H9 (cell line): Measurements from ENCODE around the gene MAN1A2. TPM values are rescaled to one million over a fixed set of nuclear protein-coding genes. Genes with fewer than 3 reads are reported as not detected.

Experiments
- DNase-seq: peaks from one replicate; pipeline ENCODE4 v3.0.0-alpha.2; 2017
- H2AFZ ChIP-seq: one replicate; pipeline ENCODE4 v1.6.1; 2013; ENCODE audit warnings: mild to moderate bottlenecking, low read length, control low read depth, moderate library complexity
- H2AK5ac ChIP-seq: 2 replicates; pipeline ENCODE4 v1.6.1; 2013; ENCODE audit warnings: low read length, control low read depth, mixed read lengths; ENCODE audit not compliant: insufficient read length
- H2BK120ac ChIP-seq: one replicate; pipeline ENCODE4 v1.6.1; 2013; ENCODE audit warnings: low read depth, mild to moderate bottlenecking, low read length, control low read depth, inconsistent platforms; ENCODE audit not compliant: poor library complexity, severe bottlenecking
- H2BK12ac ChIP-seq: 2 replicates; pipeline ENCODE4 v1.6.1; 2013; ENCODE audit warnings: low read length, control low read depth, mixed read lengths, low read depth; ENCODE audit not compliant: insufficient read length
- H2BK15ac ChIP-seq: 2 replicates; pipeline ENCODE4 v1.6.1; 2013; ENCODE audit warnings: low read depth, low read length, control low read depth
- H2BK20ac ChIP-seq: one replicate; pipeline ENCODE4 v1.6.1; 2013; ENCODE audit warnings: low read depth, mild to moderate bottlenecking, low read length, control low read depth, inconsistent platforms; ENCODE audit not compliant: poor library complexity, severe bottlenecking
- H2BK5ac ChIP-seq: 2 replicates; pipeline ENCODE4 v1.6.1; 2013; ENCODE audit warnings: low read length, control low read depth, mixed read lengths; ENCODE audit not compliant: insufficient read length
- H3K14ac ChIP-seq: 2 replicates; pipeline ENCODE4 v1.6.1; 2013; ENCODE audit warnings: low read length, control low read depth; ENCODE audit not compliant: insufficient read depth
- H3K18ac ChIP-seq: 2 replicates; pipeline ENCODE4 v1.6.1; 2013; ENCODE audit warnings: low read depth, mild to moderate bottlenecking, mixed read lengths, low read length, control low read depth; ENCODE audit not compliant: insufficient read length
- H3K23ac ChIP-seq: 2 replicates; pipeline ENCODE4 v1.6.1; 2013; ENCODE audit warnings: low read length, control low read depth, mixed read lengths, low read depth; ENCODE audit not compliant: insufficient read length
- H3K23me2 ChIP-seq: 2 replicates; pipeline ENCODE4 v1.6.1; 2013; ENCODE audit warnings: low read depth, mild to moderate bottlenecking, mixed read lengths, low read length, control low read depth; ENCODE audit not compliant: insufficient read length, poor library complexity, severe bottlenecking
- H3K27ac ChIP-seq: 2 replicates; pipeline ENCODE4 v1.5.1; 2013; ENCODE audit warnings: low read length, control low read depth, mixed read lengths, low read depth; ENCODE audit not compliant: insufficient read length
- H3K27me3 ChIP-seq: 2 replicates; pipeline ENCODE4 v1.6.1; 2013; ENCODE audit warnings: low read length, control low read depth, inconsistent platforms; ENCODE audit not compliant: insufficient read depth
- H3K4ac ChIP-seq: 2 replicates; pipeline ENCODE4 v1.6.1; 2013; ENCODE audit warnings: low read depth, mild to moderate bottlenecking, control low read depth, inconsistent platforms, low read length, moderate library complexity
- H3K4me1 ChIP-seq: 2 replicates; pipeline ENCODE4 v1.6.1; 2013; ENCODE audit warnings: low read length, control low read depth, inconsistent platforms; ENCODE audit not compliant: insufficient read depth
- H3K4me2 ChIP-seq: 2 replicates; pipeline ENCODE4 v1.6.1; 2013; ENCODE audit warnings: low read length, control low read depth, mixed read lengths; ENCODE audit not compliant: insufficient read length, insufficient read depth
- H3K56ac ChIP-seq: 2 replicates; pipeline ENCODE4 v1.6.1; 2013; ENCODE audit warnings: low read depth, mild to moderate bottlenecking, mixed read lengths, low read length, control low read depth; ENCODE audit not compliant: insufficient read length
- H3K79me1 ChIP-seq: 2 replicates; pipeline ENCODE4 v1.6.1; 2013; ENCODE audit warnings: low read depth, mild to moderate bottlenecking, moderate library complexity, low read length, control low read depth, inconsistent platforms; ENCODE audit not compliant: insufficient read depth, poor library complexity, severe bottlenecking
- H3K79me2 ChIP-seq: 2 replicates; pipeline ENCODE4 v1.6.1; 2013; ENCODE audit warnings: low read length, control low read depth, inconsistent platforms; ENCODE audit not compliant: insufficient read depth
- H3K9ac ChIP-seq: 2 replicates; pipeline ENCODE4 v1.6.1; 2013; ENCODE audit warnings: low read length, control low read depth, mixed read lengths; ENCODE audit not compliant: insufficient read length; ENCODE audit errors: extremely low read depth
- H3K9me3 ChIP-seq: one replicate; pipeline ENCODE4 v1.6.1; 2013; ENCODE audit warnings: low read depth, low read length, inconsistent platforms; ENCODE audit not compliant: control insufficient read depth
- H3T11ph ChIP-seq: one replicate; pipeline ENCODE4 v1.6.1; 2013; ENCODE audit warnings: mild to moderate bottlenecking, low read length, control low read depth, inconsistent platforms
- H4K20me1 ChIP-seq: one replicate; pipeline ENCODE4 v1.6.1; 2013; ENCODE audit not compliant: control insufficient read depth, insufficient read length, insufficient read depth
- H4K5ac ChIP-seq: 2 replicates; pipeline ENCODE4 v1.6.1; 2013; ENCODE audit warnings: low read depth, mild to moderate bottlenecking, mixed read lengths, low read length, control low read depth; ENCODE audit not compliant: insufficient read length
- H4K8ac ChIP-seq: replicated peaks from 2 replicates; pipeline ENCODE4 v1.6.1; 2013; ENCODE audit warnings: low read length, control low read depth, mixed read lengths, low read depth; ENCODE audit not compliant: insufficient read length
- H4K91ac ChIP-seq: 2 replicates; pipeline ENCODE4 v1.6.1; 2013; ENCODE audit warnings: low read depth, mild to moderate bottlenecking, moderate library complexity, mixed read lengths, low read length, control low read depth; ENCODE audit not compliant: insufficient read length
- H3K27ac Mint-ChIP-seq, 3 experiments: 2 replicates in 2 of 3; 3 replicates in 1 of 3; pipeline ENCODE4 v1.8.0; 2020 to 2021; ENCODE audit warnings: mixed read lengths in 3 of 3, mild to moderate bottlenecking in 1 of 3, moderate library complexity in 1 of 3
- H3K27me3 Mint-ChIP-seq: 2 replicates; pipeline ENCODE4 v1.8.0; 2021; ENCODE audit warnings: low read depth, mild to moderate bottlenecking, moderate library complexity, mixed read lengths
- H3K36me3 Mint-ChIP-seq, 3 experiments: 2 replicates in 2 of 3; 3 replicates in 1 of 3; pipeline ENCODE4 v1.8.0; 2020 to 2021; ENCODE audit warnings: low read depth in 3 of 3, mixed read lengths in 3 of 3; ENCODE audit not compliant: insufficient read depth in 1 of 3
- H3K4me1 Mint-ChIP-seq, 2 experiments: 2 replicates each; pipeline ENCODE4 v1.8.0; 2020; ENCODE audit warnings: mixed read lengths in 2 of 2
- H3K4me3 Mint-ChIP-seq, 2 experiments: 2 replicates in 1 of 2; 3 replicates in 1 of 2; pipeline ENCODE4 v1.8.0; 2020 to 2021; ENCODE audit warnings: mild to moderate bottlenecking in 2 of 2, mixed read lengths in 2 of 2, moderate library complexity in 1 of 2
- H3K9me3 Mint-ChIP-seq, 2 experiments: 2 replicates in 1 of 2; 3 replicates in 1 of 2; pipeline ENCODE4 v1.8.0; 2020; ENCODE audit warnings: mild to moderate bottlenecking in 2 of 2, mixed read lengths in 2 of 2, moderate library complexity in 1 of 2
- CTCF ChIP-seq: fragments of 200-600 bp; sonication (generic); conservative IDR thresholded peaks from 3 replicates; pipeline ENCODE4 v1.8.0; 2021; ENCODE audit warnings: antibody characterized with exemption, mild to moderate bottlenecking
- WGBS: extraction: QIAGEN DNeasy Blood & Tissue Kit; methylation state at CpG from one replicate; pipeline ENCODE4 v1.1.7; 2013; ENCODE audit warnings: missing lambda C conversion rate, low lambda C conversion rate, mixed read lengths; ENCODE audit not compliant: insufficient read length; ENCODE audit errors: extremely low coverage; 5-methylcytosine and 5-hydroxymethylcytosine counted together
- total RNA-seq: library from RNA; stranded (reverse); gene quantifications from 2 replicates; pipeline ENCODE4 v1.2.1, GENCODE V29; 2021

The MAN1A2 gene
- total RNA-seq, 1 experiment from 2014 or later, result 24.0 TPM

GRCh38 chr1:117541585-117541984, 174.3 kb downstream of the MAN1A2 start:
- H3K4me1 Mint-ChIP-seq, result no peaks in the 10 kb centered on the region
- WGBS, result no CpG with 5 or more reads among the region's 5 CpGs

More at GRCh38 chr1:117541585-117541984, 174.3 kb downstream of the MAN1A2 start:
- Histone ChIP-seq H2BK20ac (no peak overlapping the region), H2BK5ac (no peak overlapping the region), H3K9ac (no peak overlapping the region), H3K23me2 (no peaks in the 10 kb centered on the region), H2AK5ac (no peak overlapping the region), H3K27ac (no peak overlapping the region), H3K9me3 (no peaks in the 10 kb centered on the region), H3K4ac (no peak overlapping the region), H3K56ac (no peak overlapping the region), H4K5ac (no peak overlapping the region), H3K79me1 (no peaks in the 10 kb centered on the region), H3K4me1 (no peaks in the 10 kb centered on the region; the same call in 1 of the 2 replicates), H3K27me3 (no peaks in the 10 kb centered on the region), H2BK120ac (no peak overlapping the region), H3K23ac (no peak overlapping the region), H3K79me2 (no peaks in the 10 kb centered on the region), H3K4me2 (no peak overlapping the region), H2BK15ac (no peak overlapping the region), H4K91ac (no peak overlapping the region), H2BK12ac (no peak overlapping the region), H4K8ac (peak overlapping the region; percentile 69), H3T11ph (no peak overlapping the region), H2AFZ (no peak overlapping the region), H3K14ac (no peak overlapping the region), H3K18ac (no peak overlapping the region), H4K20me1 (no peaks in the 10 kb centered on the region)
- Mint-ChIP-seq H3K36me3 (no peaks in the 10 kb centered on the region), H3K27ac (no peak overlapping the region), H3K9me3 (no peaks in the 10 kb centered on the region), H3K27me3 (no peaks in the 10 kb centered on the region; the same call in 1 of the 2 replicates), H3K4me3 (no peak overlapping the region)
- TF ChIP-seq CTCF, result no peak
- no peak for DNase-seq
